Measurements from ENCODE around the gene NRG2.

DNA sequence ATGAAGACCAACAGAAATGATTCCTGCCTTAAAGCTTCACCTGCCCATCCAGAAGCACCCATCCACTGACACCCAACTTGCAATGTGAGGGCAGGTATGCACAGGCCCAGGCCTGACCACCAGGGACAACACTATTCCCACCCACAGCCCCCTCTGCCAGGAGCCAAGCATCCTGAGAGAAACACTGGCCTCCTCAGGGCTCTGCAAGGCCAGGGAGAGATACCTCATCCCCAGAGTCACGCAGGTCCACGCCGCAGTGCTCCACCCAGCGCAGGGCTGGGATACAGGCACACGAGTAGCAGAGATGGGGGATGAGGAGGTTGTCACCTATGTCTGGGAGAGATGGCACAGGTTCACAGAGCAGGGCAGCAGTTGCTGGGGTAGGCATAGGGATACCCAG is 148.1 kb downstream of the NRG2 start:
- TF ChIP-seq, protein P1, sequence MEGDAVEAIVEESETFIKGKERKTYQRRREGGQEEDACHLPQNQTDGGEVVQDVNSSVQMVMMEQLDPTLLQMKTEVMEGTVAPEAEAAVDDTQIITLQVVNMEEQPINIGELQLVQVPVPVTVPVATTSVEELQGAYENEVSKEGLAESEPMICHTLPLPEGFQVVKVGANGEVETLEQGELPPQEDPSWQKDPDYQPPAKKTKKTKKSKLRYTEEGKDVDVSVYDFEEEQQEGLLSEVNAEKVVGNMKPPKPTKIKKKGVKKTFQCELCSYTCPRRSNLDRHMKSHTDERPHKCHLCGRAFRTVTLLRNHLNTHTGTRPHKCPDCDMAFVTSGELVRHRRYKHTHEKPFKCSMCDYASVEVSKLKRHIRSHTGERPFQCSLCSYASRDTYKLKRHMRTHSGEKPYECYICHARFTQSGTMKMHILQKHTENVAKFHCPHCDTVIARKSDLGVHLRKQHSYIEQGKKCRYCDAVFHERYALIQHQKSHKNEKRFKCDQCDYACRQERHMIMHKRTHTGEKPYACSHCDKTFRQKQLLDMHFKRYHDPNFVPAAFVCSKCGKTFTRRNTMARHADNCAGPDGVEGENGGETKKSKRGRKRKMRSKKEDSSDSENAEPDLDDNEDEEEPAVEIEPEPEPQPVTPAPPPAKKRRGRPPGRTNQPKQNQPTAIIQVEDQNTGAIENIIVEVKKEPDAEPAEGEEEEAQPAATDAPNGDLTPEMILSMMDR (IDR thresholded peaks at IDR 0.05 in 8 of 11, conservative IDR thresholded peaks at IDR 0.05 in 3 of 11): no peak
- TF ChIP-seq POLR2A (IDR thresholded peaks at IDR 0.05): no peak
